GM19099 (cell line): ENCODE data around the gene B3GALT6.

ENCODE experiments used
- POLR2A ChIP-seq: IDR thresholded peaks from 3 replicates; pipeline ENCODE4 v1.6.1; 2011; ENCODE audit warnings: low read depth; ENCODE audit not compliant: insufficient read length; ENCODE audit errors: extremely low read depth

The B3GALT6 gene

GRCh38 chr1:1272341-1273208, 40.5 kb downstream of the B3GALT6 start:
- TF ChIP-seq POLR2A: no peak

DNA sequence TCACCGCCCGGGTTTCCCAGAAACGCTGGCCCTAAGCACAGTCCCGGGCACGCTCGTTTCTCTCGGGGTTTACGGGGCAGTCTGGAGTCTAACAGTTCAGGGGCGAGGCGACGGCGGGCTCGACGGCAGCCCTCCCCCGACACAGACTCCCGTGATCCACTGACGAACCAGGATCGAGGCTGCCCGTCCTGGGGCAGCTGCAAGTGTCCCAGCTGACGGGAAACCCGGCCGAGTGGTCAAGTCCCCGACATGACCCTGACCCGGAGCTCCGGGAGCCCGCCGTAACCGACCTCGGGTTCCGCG, 41.1 kb downstream of the B3GALT6 start:
- TF ChIP-seq POLR2A: no peak

DNA sequence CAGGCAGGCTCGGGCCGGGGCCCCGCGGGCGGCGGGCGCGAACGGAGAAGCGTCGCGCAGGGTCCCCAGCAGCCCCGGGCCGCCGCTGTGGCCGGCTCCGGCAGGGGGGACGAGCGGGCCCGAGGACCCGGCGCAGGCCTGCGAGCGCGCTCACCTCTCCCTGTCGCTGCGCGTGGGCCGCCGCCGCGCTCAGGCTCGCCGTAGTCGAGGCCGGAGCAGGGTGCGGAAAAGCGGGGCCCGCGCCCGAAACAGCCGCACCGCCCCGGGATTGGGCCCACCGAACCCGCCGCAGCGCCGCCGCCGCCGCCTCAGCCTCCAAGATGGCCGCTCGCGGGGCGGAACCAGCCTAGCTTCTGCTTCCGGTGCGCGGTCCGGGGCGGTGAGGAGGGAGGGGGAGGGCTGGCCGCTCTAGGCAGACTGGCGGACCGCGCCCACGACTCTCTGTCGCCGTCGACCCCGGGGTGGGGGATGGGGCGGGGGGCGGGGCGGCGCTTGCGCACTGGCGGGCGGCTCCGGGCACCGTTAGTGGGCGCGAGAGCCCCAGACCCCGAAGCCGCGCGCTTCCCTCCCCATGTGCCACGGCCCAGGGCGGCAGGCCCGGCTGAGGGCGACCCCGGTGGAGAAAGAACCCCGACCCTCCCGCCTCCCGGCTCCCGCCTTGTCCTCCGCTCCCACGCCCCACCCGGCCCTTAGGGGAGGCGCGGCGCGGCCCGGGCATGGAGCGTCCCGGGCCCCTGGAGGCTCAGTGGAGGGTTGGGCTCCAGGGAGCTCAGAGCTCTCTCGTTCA, 41.7 kb downstream of the B3GALT6 start, which contains the start of gene UBE2J2:
Gene UBE2J2, minus strand, starts transcription at position 343 of the 787 bp plus-strand sequence. CDS start 5,862 bp downstream, outside the sequence.
- TF ChIP-seq POLR2A: peak; percentile 90

- no peak for TF ChIP-seq POLR2A
These were observed 42.4 kb downstream of the B3GALT6 start for GRCh38 chr1:1274299-1274930.

GRCh38 chr1:1274931-1275431, 42.9 kb downstream of the B3GALT6 start:
- no peak for TF ChIP-seq POLR2A

GRCh38 chr1:1275836-1276235, 43.8 kb downstream of the B3GALT6 start:
- no peak for TF ChIP-seq POLR2A

- TF ChIP-seq POLR2A: no peak
These were observed 46.6 kb downstream of the B3GALT6 start for GRCh38 chr1:1278620-1279019.

DNA sequence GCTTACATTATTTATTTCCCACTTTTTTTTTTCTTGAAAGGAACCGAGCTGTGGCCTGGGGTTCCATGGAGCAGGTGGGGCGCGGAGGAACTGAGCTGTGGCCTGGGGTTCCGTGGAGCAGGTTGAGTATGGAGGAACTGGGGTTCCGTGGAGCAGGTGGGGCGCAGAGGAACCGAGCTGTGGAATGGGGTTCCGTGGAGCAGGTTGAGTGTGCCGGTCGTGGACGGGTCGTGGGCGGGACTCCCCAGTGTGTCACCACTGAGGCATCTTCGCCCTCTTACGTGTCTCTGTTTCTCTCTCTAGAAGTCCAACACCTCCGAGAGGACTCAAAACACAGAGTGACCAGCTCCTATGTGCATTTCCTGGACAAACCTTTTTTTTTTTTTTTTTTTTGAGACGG, 47.0 kb downstream of the B3GALT6 start:
- no peak for TF ChIP-seq POLR2A

- TF ChIP-seq POLR2A: no peak
These were observed 48.9 kb downstream of the B3GALT6 start for GRCh38 chr1:1280782-1281481.

- TF ChIP-seq POLR2A: no peak
These were observed 49.7 kb downstream of the B3GALT6 start for GRCh38 chr1:1281533-1282321.

- TF ChIP-seq POLR2A: no peak
These were observed 51.0 kb downstream of the B3GALT6 start for GRCh38 chr1:1282998-1283397.

- no peak for TF ChIP-seq POLR2A
These were observed 51.8 kb downstream of the B3GALT6 start for GRCh38 chr1:1283821-1284220.
